NCI-H1436 (cell line): ENCODE measurements around the gene COL4A1.

ENCODE experiments used
- DNase-seq: peaks from one replicate; lab custom pipeline; 2025; lab: John Stamatoyannopoulos, UW

Gene COL4A1

GRCh38 chr13:110234532-110234931, 72.4 kb downstream of the COL4A1 start:
- no peak for DNase-seq

- DNase-seq: no peak
Observed at GRCh38 chr13:110233951-110234280, 73.0 kb downstream of the COL4A1 start.

- DNase-seq: no peak
Observed at GRCh38 chr13:110233181-110233950, 73.6 kb downstream of the COL4A1 start.

- no peak for DNase-seq
Observed at GRCh38 chr13:110232756-110233155, 74.2 kb downstream of the COL4A1 start.

- DNase-seq: no peak
Observed at GRCh38 chr13:110232142-110232541, 74.8 kb downstream of the COL4A1 start.

GRCh38 chr13:110231348-110232047, 75.5 kb downstream of the COL4A1 start:
- no peak for DNase-seq

GRCh38 chr13:110230661-110231347, 76.2 kb downstream of the COL4A1 start:
- no peak for DNase-seq

- no peak for DNase-seq
Observed at GRCh38 chr13:110229905-110230563, 76.9 kb downstream of the COL4A1 start.

- DNase-seq: no peak
Observed at GRCh38 chr13:110228936-110229904, 77.7 kb downstream of the COL4A1 start.

- DNase-seq: no peak
Observed at GRCh38 chr13:110227864-110228643, 78.9 kb downstream of the COL4A1 start.

GRCh38 chr13:110227416-110227815, 79.5 kb downstream of the COL4A1 start:
- DNase-seq: no peak

- no peak for DNase-seq
Observed at GRCh38 chr13:110225609-110226574, 81.1 kb downstream of the COL4A1 start.

GRCh38 chr13:110225003-110225402, 82.0 kb downstream of the COL4A1 start:
- no peak for DNase-seq

GRCh38 chr13:110224519-110224918, 82.4 kb downstream of the COL4A1 start:
- no peak for DNase-seq

- DNase-seq: no peak
Observed at GRCh38 chr13:110221406-110222117, 85.4 kb downstream of the COL4A1 start.

- no peak for DNase-seq
Observed at GRCh38 chr13:110220471-110220870, 86.5 kb downstream of the COL4A1 start.

- DNase-seq: no peak
Observed at GRCh38 chr13:110218581-110219201, 88.3 kb downstream of the COL4A1 start.

- no peak for DNase-seq
Observed at GRCh38 chr13:110217811-110218210, 89.1 kb downstream of the COL4A1 start.
